Astrocyte (in vitro differentiated cells and primary cell): ENCODE measurements around the gene CREB3L1.
A peak's percentile ranks its signal among the peaks of the same experiment; 100 is the strongest.

Experiments
- EZH2 ChIP-seq: IDR thresholded peaks from 2 replicates; pipeline ENCODE4 v1.6.1; 2012; ENCODE audit warnings: mild to moderate bottlenecking, low read length, inconsistent platforms; ENCODE audit not compliant: insufficient read depth
- TF ChIP-seq, protein P1 (sequence below): IDR thresholded peaks from 2 replicates; pipeline ENCODE4 v1.5.1; 2011; ENCODE audit warnings: low read depth, mild to moderate bottlenecking, inconsistent platforms, low read length, moderate library complexity; ENCODE audit not compliant: insufficient read depth

DNA sequence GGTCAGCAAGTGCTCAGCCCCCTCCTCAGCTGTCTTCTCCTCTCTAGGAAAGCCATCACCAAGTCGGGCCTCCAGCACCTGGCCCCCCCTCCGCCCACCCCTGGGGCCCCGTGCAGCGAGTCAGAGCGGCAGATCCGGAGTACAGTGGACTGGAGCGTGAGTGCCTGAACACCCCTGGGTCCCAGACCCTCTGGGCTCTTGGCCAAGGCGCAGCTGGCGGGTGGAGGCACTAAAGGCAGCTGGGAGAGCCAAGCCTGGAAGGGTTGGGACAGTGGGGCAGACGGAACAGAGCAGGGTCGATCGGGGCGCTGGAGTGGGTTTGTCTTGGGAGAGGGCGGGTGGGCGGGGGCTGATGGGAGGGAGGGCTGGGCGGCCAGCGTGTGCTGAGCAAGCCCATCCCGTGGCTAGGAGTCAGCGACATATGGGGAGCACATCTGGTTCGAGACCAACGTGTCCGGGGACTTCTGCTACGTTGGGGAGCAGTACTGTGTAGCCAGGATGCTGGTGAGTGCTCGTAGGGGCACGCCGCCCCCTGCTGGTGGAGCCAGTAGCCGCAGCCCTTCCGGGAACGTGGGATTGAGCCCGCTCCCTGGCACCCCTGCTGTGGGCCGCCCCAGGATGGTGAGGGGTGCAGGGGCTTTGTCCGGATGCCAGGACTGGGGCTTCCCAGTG lies 89.9 kb downstream of the CREB3L1 start:
- TF ChIP-seq, protein P1, sequence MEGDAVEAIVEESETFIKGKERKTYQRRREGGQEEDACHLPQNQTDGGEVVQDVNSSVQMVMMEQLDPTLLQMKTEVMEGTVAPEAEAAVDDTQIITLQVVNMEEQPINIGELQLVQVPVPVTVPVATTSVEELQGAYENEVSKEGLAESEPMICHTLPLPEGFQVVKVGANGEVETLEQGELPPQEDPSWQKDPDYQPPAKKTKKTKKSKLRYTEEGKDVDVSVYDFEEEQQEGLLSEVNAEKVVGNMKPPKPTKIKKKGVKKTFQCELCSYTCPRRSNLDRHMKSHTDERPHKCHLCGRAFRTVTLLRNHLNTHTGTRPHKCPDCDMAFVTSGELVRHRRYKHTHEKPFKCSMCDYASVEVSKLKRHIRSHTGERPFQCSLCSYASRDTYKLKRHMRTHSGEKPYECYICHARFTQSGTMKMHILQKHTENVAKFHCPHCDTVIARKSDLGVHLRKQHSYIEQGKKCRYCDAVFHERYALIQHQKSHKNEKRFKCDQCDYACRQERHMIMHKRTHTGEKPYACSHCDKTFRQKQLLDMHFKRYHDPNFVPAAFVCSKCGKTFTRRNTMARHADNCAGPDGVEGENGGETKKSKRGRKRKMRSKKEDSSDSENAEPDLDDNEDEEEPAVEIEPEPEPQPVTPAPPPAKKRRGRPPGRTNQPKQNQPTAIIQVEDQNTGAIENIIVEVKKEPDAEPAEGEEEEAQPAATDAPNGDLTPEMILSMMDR, result peak; percentile 57
- no peak for TF ChIP-seq EZH2
